ENCODE measurements around the gene PARD3B.

The PARD3B gene

GRCh38 chr2:204897561-204897960, 352.3 kb downstream of the PARD3B start:
- Mint-ChIP-seq H3K27me3 (no peaks in the 10 kb centered on the region), H3K9me3 (peaks cover 16% of the 10 kb centered on the region), H3K36me3 (ENCODE audit: low read depth) (no peaks in the 10 kb centered on the region), H3K4me3 (no peak overlapping the region), H3K4me1 (ENCODE audit: low read depth) (no peaks in the 10 kb centered on the region), H3K27ac (no peak overlapping the region)
- intact Hi-C loops (cut with micrococcal nuclease) = no loop called here

DNA sequence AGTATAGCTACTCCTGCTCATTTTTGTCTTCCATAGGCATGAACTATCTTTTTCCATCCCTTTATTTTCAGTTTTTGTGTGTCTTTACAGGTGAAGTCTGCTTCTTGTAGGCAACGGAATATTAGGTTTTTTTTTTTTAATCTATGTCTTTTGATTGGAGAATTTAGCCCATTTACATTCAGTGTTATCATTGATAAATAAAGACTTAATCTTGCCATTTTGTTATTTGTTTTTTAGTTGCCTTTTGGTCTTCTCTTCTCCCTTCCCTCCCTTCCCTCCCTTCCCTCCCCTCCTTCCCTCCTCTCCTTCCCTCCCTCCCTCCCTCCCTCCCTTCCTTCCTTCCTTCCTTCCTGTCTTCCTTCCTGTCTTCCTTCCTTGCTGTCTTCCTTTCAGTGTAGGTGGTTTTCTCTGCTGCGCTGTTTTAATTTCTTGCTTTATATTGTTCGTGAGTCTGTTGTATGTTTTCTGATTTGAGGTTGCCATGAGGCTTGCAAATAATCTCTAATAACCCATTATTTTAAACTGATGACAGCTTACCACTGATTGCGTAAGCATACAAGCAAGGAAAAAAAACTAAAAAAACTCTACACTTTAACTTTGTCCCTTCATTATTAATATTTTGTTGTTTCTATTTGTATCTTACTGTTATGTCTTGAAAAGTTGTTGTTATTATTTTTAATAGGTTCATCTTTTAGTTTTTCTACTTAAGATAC, 353.8 kb downstream of the PARD3B start:
- no peaks in the 10 kb centered on the region for H3K27me3 Mint-ChIP-seq
- H3K36me3 Mint-ChIP-seq (ENCODE audit: low read depth) = no peaks in the 10 kb centered on the region
- H3K27ac Mint-ChIP-seq = no peak overlapping the region
- no peaks in the 10 kb centered on the region for H3K4me1 Mint-ChIP-seq (ENCODE audit: low read depth)
- intact Hi-C loops (cut with micrococcal nuclease) = no loop called here
- no peak overlapping the region for H3K4me3 Mint-ChIP-seq
- peaks cover 16% of the 10 kb centered on the region for H3K9me3 Mint-ChIP-seq

DNA sequence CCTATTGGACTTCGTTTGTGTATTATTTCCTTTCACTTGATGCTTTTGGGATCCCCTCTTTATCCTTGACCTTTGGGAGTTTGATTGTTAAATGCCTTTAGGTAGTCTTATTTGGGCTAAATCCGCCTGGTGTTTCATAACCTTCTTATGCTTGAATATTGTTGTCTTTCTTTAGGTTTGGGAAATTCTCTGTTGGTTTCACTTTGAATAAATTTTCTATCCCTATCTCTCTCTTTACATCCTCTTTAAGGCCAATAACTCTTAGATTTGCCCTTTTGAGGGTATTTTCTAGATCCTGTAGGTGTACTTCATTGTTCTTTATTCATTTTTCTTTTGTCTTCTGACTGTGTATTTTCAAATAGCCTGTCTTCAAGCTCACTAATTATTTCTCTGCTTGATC, 354.7 kb downstream of the PARD3B start:
- H3K27me3 Mint-ChIP-seq = no peaks in the 10 kb centered on the region
- H3K9me3 Mint-ChIP-seq = peaks cover 16% of the 10 kb centered on the region
- no peak overlapping the region for H3K4me3 Mint-ChIP-seq
- no peaks in the 10 kb centered on the region for H3K36me3 Mint-ChIP-seq (ENCODE audit: low read depth)
- H3K27ac Mint-ChIP-seq = no peak overlapping the region
- intact Hi-C loops (cut with micrococcal nuclease) = no loop called here
- H3K4me1 Mint-ChIP-seq (ENCODE audit: low read depth) = no peaks in the 10 kb centered on the region

DNA sequence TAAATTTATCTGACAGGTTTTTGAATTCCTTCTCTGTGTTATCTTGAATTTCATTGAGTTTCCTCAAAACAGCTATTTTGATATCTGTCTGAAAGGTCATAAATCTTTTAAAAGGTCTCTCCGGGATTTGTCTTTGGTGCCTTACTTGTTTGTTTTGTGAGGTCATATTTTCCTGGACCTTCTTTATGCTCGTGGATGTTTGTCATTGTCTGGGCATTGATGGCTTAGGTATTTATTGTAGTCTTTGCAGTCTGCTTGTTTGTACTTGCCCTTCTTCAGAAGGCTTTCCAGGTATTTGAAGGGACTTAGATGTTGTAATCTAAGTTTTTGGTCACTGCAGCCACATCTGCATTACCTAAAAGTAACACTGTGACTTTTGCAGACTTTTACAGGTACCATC, 355.2 kb downstream of the PARD3B start:
- intact Hi-C loops (cut with micrococcal nuclease) = no loop called here
- Mint-ChIP-seq H3K36me3 (ENCODE audit: low read depth) (no peaks in the 10 kb centered on the region), H3K9me3 (peaks cover 16% of the 10 kb centered on the region), H3K27me3 (no peaks in the 10 kb centered on the region), H3K27ac (no peak overlapping the region), H3K4me3 (no peak overlapping the region), H3K4me1 (ENCODE audit: low read depth) (no peaks in the 10 kb centered on the region)

- intact Hi-C loops (cut with micrococcal nuclease) = no loop called here
- Mint-ChIP-seq H3K4me1 (ENCODE audit: low read depth) (no peaks in the 10 kb centered on the region), H3K36me3 (ENCODE audit: low read depth) (no peaks in the 10 kb centered on the region), H3K9me3 (peaks cover 16% of the 10 kb centered on the region), H3K27me3 (no peaks in the 10 kb centered on the region), H3K4me3 (no peak overlapping the region), H3K27ac (no peak overlapping the region)
Observed at GRCh38 chr2:204900910-204901309, 355.6 kb downstream of the PARD3B start.

DNA sequence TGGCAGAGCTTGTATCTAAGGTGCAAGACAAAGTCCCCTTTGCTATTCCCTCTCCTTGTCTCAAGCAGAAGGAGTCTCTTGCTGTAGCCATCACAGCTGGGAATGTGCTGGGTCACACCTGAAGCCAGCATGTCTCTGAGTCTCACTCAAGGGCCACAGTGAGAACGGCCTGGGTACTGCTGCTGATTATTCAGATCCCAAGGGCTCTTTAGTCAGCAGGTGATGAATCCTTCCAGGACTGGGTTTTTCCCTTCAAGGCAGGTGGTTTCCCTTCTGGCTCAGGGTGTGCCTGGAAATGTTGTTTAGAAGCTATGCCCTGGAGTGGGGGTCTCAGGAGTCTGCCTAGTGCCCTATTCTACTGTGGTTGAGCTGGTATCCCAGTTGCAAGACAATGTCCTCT, 356.3 kb downstream of the PARD3B start:
- H3K9me3 Mint-ChIP-seq = peaks cover 16% of the 10 kb centered on the region
- no peaks in the 10 kb centered on the region for H3K27me3 Mint-ChIP-seq
- intact Hi-C loops (cut with micrococcal nuclease) = no loop called here
- H3K4me1 Mint-ChIP-seq (ENCODE audit: low read depth) = no peaks in the 10 kb centered on the region
- H3K27ac Mint-ChIP-seq = no peak overlapping the region
- no peak overlapping the region for H3K4me3 Mint-ChIP-seq
- no peaks in the 10 kb centered on the region for H3K36me3 Mint-ChIP-seq (ENCODE audit: low read depth)

- Mint-ChIP-seq H3K27me3 (no peaks in the 10 kb centered on the region), H3K4me3 (no peak overlapping the region), H3K9me3 (no peaks in the 10 kb centered on the region), H3K36me3 (ENCODE audit: low read depth) (no peaks in the 10 kb centered on the region), H3K4me1 (ENCODE audit: low read depth) (no peaks in the 10 kb centered on the region), H3K27ac (no peak overlapping the region)
- intact Hi-C loops (cut with micrococcal nuclease) = no loop called here
Observed at GRCh38 chr2:204909791-204910190, 364.5 kb downstream of the PARD3B start.

DNA sequence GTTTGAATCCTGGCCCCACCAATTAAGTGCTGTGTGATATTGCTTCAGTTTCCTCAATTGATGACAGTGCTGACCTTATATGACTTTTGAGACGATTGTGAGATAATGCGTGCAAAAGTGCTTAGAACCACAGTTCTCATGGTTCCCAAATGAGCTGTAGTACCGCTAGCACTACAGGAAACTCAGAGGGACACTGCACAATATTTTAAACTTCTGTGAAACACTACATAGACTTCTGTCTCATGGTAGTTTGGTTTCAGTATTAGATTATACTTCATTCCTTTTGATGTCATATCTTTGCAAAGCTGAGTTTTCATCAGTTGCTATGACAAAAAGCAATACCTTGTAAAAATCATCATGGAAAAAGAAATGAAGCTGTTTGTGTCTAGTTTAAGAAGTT, 368.0 kb downstream of the PARD3B start:
- no peaks in the 10 kb centered on the region for H3K4me1 Mint-ChIP-seq (ENCODE audit: low read depth)
- no peak overlapping the region for H3K4me3 Mint-ChIP-seq
- intact Hi-C loops (cut with micrococcal nuclease) = no loop called here
- H3K27ac Mint-ChIP-seq = no peak overlapping the region
- H3K36me3 Mint-ChIP-seq (ENCODE audit: low read depth) = no peaks in the 10 kb centered on the region
- no peaks in the 10 kb centered on the region for H3K27me3 Mint-ChIP-seq
- H3K9me3 Mint-ChIP-seq = no peaks in the 10 kb centered on the region

GRCh38 chr2:204913854-204914464, 368.7 kb downstream of the PARD3B start:
- Mint-ChIP-seq H3K36me3 (ENCODE audit: low read depth) (no peaks in the 10 kb centered on the region), H3K27me3 (no peaks in the 10 kb centered on the region), H3K4me1 (ENCODE audit: low read depth) (no peaks in the 10 kb centered on the region), H3K9me3 (no peaks in the 10 kb centered on the region), H3K4me3 (no peak overlapping the region), H3K27ac (no peak overlapping the region)
- intact Hi-C loops (cut with micrococcal nuclease) = no loop called here

DNA sequence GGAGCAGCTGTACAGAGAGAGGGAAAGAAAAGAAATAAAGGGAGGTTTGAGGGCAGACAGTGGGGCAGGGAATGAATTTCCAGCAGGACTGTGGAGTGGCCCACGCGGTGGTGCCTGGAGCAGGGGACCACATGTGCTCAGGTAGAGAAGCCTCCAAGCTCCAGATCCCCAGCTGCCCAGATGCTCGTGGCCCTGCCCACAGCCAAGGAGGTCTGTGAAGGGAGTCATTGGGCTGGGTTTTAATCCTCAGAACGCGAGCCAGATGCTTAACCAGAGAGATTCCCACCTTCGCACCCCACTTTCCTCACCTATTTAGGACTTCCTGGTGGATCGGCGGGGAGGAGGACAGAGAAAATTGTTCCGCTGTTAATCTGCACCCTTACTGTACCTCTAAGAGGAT, 369.4 kb downstream of the PARD3B start:
- Mint-ChIP-seq H3K4me1 (ENCODE audit: low read depth) (no peaks in the 10 kb centered on the region), H3K9me3 (no peaks in the 10 kb centered on the region), H3K36me3 (ENCODE audit: low read depth) (no peaks in the 10 kb centered on the region), H3K4me3 (no peak overlapping the region), H3K27ac (no peak overlapping the region), H3K27me3 (no peaks in the 10 kb centered on the region)
- intact Hi-C loops (cut with micrococcal nuclease) = no loop called here

DNA sequence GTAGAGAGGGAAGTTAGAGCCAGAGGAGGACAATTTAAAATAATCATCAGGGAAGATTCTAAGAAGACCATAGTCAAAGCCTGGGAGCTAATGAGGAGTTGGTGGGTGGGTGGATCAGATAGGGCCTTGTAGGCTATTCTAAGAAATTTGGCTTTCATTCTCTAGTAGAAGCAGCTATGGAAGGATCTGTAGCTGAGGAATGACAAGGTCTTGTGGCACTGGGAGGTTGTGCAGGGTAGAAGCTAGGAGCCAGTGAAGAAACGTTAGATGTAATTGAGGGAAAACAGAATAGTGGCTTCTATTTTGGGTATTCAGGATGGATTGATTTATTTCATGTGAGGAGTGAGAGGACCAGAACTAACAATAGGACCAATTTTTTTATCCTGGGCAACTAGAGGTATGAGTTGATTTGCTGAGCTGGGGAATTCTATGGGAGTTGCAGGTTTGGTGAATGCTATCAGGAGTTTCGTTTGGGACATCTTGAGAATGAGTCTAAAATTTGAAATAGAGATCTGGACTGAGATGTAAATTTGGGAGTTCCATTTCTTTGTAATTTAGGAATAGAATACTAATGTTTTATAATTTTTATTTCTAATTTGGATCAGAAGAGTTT, 371.9 kb downstream of the PARD3B start:
- Mint-ChIP-seq H3K9me3 (no peaks in the 10 kb centered on the region), H3K27ac (no peak overlapping the region), H3K4me1 (ENCODE audit: low read depth) (no peaks in the 10 kb centered on the region)

DNA sequence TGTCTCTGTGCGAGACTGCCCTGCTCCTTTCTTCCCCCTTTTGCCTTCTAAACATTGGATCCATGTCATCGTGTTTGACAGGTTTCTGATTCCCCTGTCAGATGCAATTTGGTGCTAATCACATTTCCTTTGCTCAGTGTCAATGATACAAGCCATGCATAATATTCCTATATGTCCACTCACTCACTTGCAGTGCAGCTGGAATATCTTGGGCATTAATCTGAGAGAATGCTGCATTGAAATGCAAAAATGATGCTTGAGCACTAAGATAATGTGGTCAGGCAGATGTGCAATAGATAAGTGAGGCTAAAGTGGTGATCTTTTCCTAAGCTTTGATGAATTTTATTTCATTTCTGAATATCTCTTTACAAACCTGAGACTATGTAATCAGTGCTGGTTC, 375.5 kb downstream of the PARD3B start:
- H3K9me3 Mint-ChIP-seq = no peaks in the 10 kb centered on the region
- intact Hi-C loops (cut with micrococcal nuclease) = no loop called here
- H3K36me3 Mint-ChIP-seq (ENCODE audit: low read depth) = no peaks in the 10 kb centered on the region
- H3K4me1 Mint-ChIP-seq (ENCODE audit: low read depth) = no peaks in the 10 kb centered on the region
- no peak overlapping the region for H3K4me3 Mint-ChIP-seq
- H3K27me3 Mint-ChIP-seq = no peaks in the 10 kb centered on the region
- H3K27ac Mint-ChIP-seq = no peak overlapping the region

More for the DNA sequence above, 371.9 kb downstream of the PARD3B start:
- Mint-ChIP-seq H3K36me3 (ENCODE audit: low read depth) (no peaks in the 10 kb centered on the region), H3K4me3 (no peak overlapping the region), H3K27me3 (no peaks in the 10 kb centered on the region)
- intact Hi-C loops (cut with micrococcal nuclease) = no loop called here

- Mint-ChIP-seq H3K36me3 (ENCODE audit: low read depth) (no peaks in the 10 kb centered on the region), H3K27me3 (no peaks in the 10 kb centered on the region), H3K27ac (no peak overlapping the region), H3K9me3 (no peaks in the 10 kb centered on the region), H3K4me1 (ENCODE audit: low read depth) (no peaks in the 10 kb centered on the region), H3K4me3 (no peak overlapping the region)
- intact Hi-C loops (cut with micrococcal nuclease) = no loop called here
Observed at GRCh38 chr2:204923957-204924356, 378.7 kb downstream of the PARD3B start.

DNA sequence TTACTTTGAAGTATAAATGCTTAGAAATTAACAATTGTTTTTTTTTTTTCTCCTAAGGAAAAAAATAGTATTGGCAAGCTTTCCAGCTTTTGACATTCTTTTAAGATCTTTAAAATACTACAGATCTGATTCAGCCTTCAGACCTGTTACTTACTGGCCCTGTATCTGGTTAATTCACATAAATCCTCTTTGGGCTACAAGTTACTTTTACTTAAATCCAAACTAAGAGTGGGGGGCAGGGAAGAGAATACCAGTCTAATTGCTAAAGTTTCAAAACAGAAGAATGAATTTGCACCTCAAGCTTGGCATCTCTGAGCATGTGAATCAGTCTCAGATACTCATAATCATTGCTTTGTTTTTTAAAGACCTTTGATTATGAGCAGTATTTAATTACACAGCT, 386.3 kb downstream of the PARD3B start:
- intact Hi-C loops (cut with micrococcal nuclease) = no loop called here
- Mint-ChIP-seq H3K27me3 (no peaks in the 10 kb centered on the region), H3K4me3 (no peak overlapping the region)

More for the DNA sequence above, 386.3 kb downstream of the PARD3B start:
- Mint-ChIP-seq H3K4me1 (ENCODE audit: low read depth) (no peaks in the 10 kb centered on the region), H3K27ac (no peak overlapping the region), H3K36me3 (ENCODE audit: low read depth) (no peaks in the 10 kb centered on the region), H3K9me3 (no peaks in the 10 kb centered on the region)
